HTR-8/SVneo (cell line): ENCODE results near the gene TAB3.

Source experiments
- DNase-seq: peaks from one replicate; pipeline ENCODE4 v3.0.0; 2011; ENCODE audit warnings: low spot score, mixed read lengths; ENCODE audit not compliant: insufficient read length
- FAIRE-seq: peaks from 2 replicates; lab custom pipeline; 2011; peaks lifted over from hg19 to GRCh38; lab: Jason Lieb, UNC

Gene TAB3

GRCh38 chrX:30786374-30786773, 102.7 kb downstream of the TAB3 start:
- DNase-seq (no peak), FAIRE-seq (no peak)

GRCh38 chrX:30781711-30782444, 107.2 kb downstream of the TAB3 start:
- DNase-seq (no peak), FAIRE-seq (no peak)

- FAIRE-seq (no peak), DNase-seq (no peak)
Measured at GRCh38 chrX:30779453-30780030, 109.5 kb downstream of the TAB3 start.

- no peak for DNase-seq
- no peak for FAIRE-seq
Measured at GRCh38 chrX:30777575-30777974, 111.5 kb downstream of the TAB3 start.
